Heart right ventricle (tissue), 16 donors: ENCODE measurements around the gene NR2C1. TPM values are rescaled to one million over a fixed set of nuclear protein-coding genes. Genes with fewer than 3 reads are reported as not detected.

Source experiments
- ATAC-seq, 8 donors: fragments of 200-7000 bp; cut with Tn5 transposase; one replicate each; pipeline ENCODE4 v1.9.1; 2020; ENCODE audit warnings: mild to moderate bottlenecking in 8 of 8, moderate library complexity in 8 of 8, moderate number of reproducible peaks in 1 of 8
- DNase-seq, 2 donors: peaks; one replicate each; pipeline ENCODE4 v3.0.0-alpha.2; 2020
- H3K27ac ChIP-seq, 10 donors: fragments of 200-600 bp; sonication (generic) in 2 of 10; one replicate each; pipeline versions ENCODE4 v1.5.0 to v1.8.0; 2020 to 2022; ENCODE audit warnings: mild to moderate bottlenecking in 3 of 10
- H3K27me3 ChIP-seq, 7 donors: fragments of 200-600 bp; one replicate each; pipeline ENCODE4 v1.8.0; 2021 to 2022; ENCODE audit warnings: mild to moderate bottlenecking in 2 of 7
- H3K36me3 ChIP-seq, 9 donors: fragments of 200-600 bp; sonication (generic) in 1 of 9; one replicate each; pipeline versions ENCODE4 v1.5.0 to v1.8.0; 2020 to 2022; ENCODE audit warnings: mild to moderate bottlenecking in 2 of 9
- H3K4me1 ChIP-seq, 9 donors: fragments of 200-600 bp; sonication (generic) in 1 of 9; one replicate each; pipeline versions ENCODE4 v1.5.0 to v1.8.0; 2020 to 2022; ENCODE audit warnings: mild to moderate bottlenecking in 4 of 9
- H3K4me3 ChIP-seq, 10 donors: fragments of 200-600 bp; sonication (generic) in 2 of 10; one replicate each; pipeline versions ENCODE4 v1.5.0 to v1.8.0; 2020 to 2022; ENCODE audit warnings: mild to moderate bottlenecking in 7 of 10, moderate library complexity in 2 of 10
- H3K9me3 ChIP-seq, 11 donors: fragments of 200-600 bp in 10 of 11; sonication (generic) in 2 of 11; one replicate each; pipeline versions ENCODE4 v1.5.0 to v1.8.0; 2013 to 2022; ENCODE audit warnings: mild to moderate bottlenecking in 2 of 11, control low read depth in 1 of 11, moderate library complexity in 1 of 11
- CTCF ChIP-seq, 9 donors: fragments of 200-600 bp; sonication (generic) in 2 of 9; IDR thresholded peaks; one replicate each; pipeline versions ENCODE4 v1.5.0 to v1.8.0; 2021 to 2022; ENCODE audit warnings: antibody characterized with exemption in 9 of 9, mild to moderate bottlenecking in 5 of 9, moderate library complexity in 1 of 9
- WGBS, 2 donors: extraction: QIAGEN DNeasy Blood & Tissue Kit; methylation state at CpG; one replicate each; pipeline ENCODE4 v1.1.7; 2013; ENCODE audit warnings: inconsistent platforms in 1 of 2; 5-methylcytosine and 5-hydroxymethylcytosine counted together
- intact Hi-C, 10 donors: fragments of 100-400 bp; cut with DNase I; formaldehyde crosslinking; loops; one replicate each; pipeline versions ENCODE4 v1.11.1 to v1.14.2; 2022
- polyA plus RNA-seq, 2 donors: library from polyadenylated mRNA; stranded (reverse); fragments of 200-250 nt; gene quantifications; one replicate each; pipeline ENCODE4 v1.2.3, GENCODE V29; 2013
- total RNA-seq, 10 donors: library from RNA; stranded (reverse); fragmentation: NEBNext Ultra II Directional in 3 of 10; extraction: Animal tissue kit (Norgen Biotek cat#: 25700) in 3 of 10; gene quantifications; one replicate each; pipeline versions ENCODE4 v1.2.1 to v1.2.4, GENCODE V29; 2021 to 2023
- donor health status: Arrhythmogenic right ventricular cardiomyopathy.
- donor health status: ischemic (EF 13 %, LVEDD 7.1; RV severe dilation, severe dysfunction).
- donor health status: healthy with polysubstance abuse.
- donor health status: DM: no; HTN: yes; CAD: no.
- donor health status: DM: no; HTN: no; CAD: no.
- donor health status: ischemic (EF 25% LVEDD 6.9; RV normal size, moderate dysfunction).
- donor health status: ischemic (EF 25% LVEDD 5.7; RV mildly dilated, moderate dysfunction).
- donor health status: healthy.
- donor health status: DM: yes; HTN: yes; CAD: no.
- donor health status: Ischemic cardiomyopathy.
- donor health status: ischemic (EF 35%, LVEDD 5.7; RV mildly dilated, moderate dysfunction).
- donor health status: nonischemic (EF 11% LVEDD 7.7; RV severe dilation, severe dysfunction).
- donor health status: DM: yes; HTN: yes; CAD: no.
- donor health status: PGD.
- donor health status: ischemic (EF 29% LVEDD 5.4; RV normal size, mild dysfunction).
- donor health status: nonischemic (EF 23%, LVEDD 6.1; RV moderate dilation, normal function).

NR2C1 gene
- total and polyA plus RNA-seq, 12 donors, result 11.3 to 189 (median 38.3) TPM

- no peak for ATAC-seq
- H3K27ac ChIP-seq, result no peak overlapping the region
These were observed 92.8 kb downstream of the NR2C1 start for GRCh38 chr12:94980577-94980976.

GRCh38 chr12:94979941-94980340 is 93.5 kb downstream of the NR2C1 start:
- Histone ChIP-seq H3K4me3 (no peak overlapping the region), H3K9me3 (no peaks in the 10 kb centered on the region), H3K36me3 (peaks cover 0 to 21% (median 7%) of the 10 kb centered on the region in 9 donors), H3K27ac (no peak overlapping the region), H3K4me1 (peaks cover 0 to 24% (median 14%) of the 10 kb centered on the region in 9 donors), H3K27me3 (no peaks in the 10 kb centered on the region)
- ATAC-seq (no peak), DNase-seq (no peak)
- 91 to 92% methylated on average over 4 of the region's 4 CpGs for WGBS, 2 donors
- TF ChIP-seq CTCF (IDR thresholded peaks at IDR 0.05), result no peak
- intact Hi-C loops, result loop anchor here in 1 of 10 donors (10.0 kb wide), 1 partner anchor 435 kb away; no protein-coding TSS in a partner anchor

More at GRCh38 chr12:94980577-94980976, 92.8 kb downstream of the NR2C1 start:
- TF ChIP-seq CTCF (IDR thresholded peaks at IDR 0.05), result peak in 5 of 9 donors; percentile 33 to 46 (median 34)
- DNase-seq, result no peak
- intact Hi-C loops, result loop anchor here in 1 of 10 donors (10.0 kb wide), 1 partner anchor 436 kb away; no protein-coding TSS in a partner anchor
- H3K4me3 ChIP-seq, result no peak overlapping the region
- H3K27me3 ChIP-seq, result no peaks in the 10 kb centered on the region
- H3K36me3 ChIP-seq, result peaks cover 0 to 21% (median 7%) of the 10 kb centered on the region in 9 donors
- H3K9me3 ChIP-seq, result no peaks in the 10 kb centered on the region
- 55 to 63% methylated on average over 4 of the region's 4 CpGs for WGBS, 2 donors
- peaks cover 0 to 24% (median 14%) of the 10 kb centered on the region in 9 donors for H3K4me1 ChIP-seq

- peak in 3 of 8 donors; percentile 29 to 35 (median 34) for ATAC-seq
- intact Hi-C loops, result no loop called here
- Histone ChIP-seq H3K27me3 (no peaks in the 10 kb centered on the region), H3K9me3 (no peaks in the 10 kb centered on the region), H3K36me3 (peaks cover 0 to 17% (median 0%) of the 10 kb centered on the region in 9 donors), H3K27ac (no peak overlapping the region), H3K4me3 (no peak overlapping the region), H3K4me1 (peaks cover 0 to 24% (median 12%) of the 10 kb centered on the region in 9 donors)
- WGBS, 2 donors, result 69 to 74% methylated on average over 4 of the region's 4 CpGs
- TF ChIP-seq CTCF (IDR thresholded peaks at IDR 0.05), result no peak
- DNase-seq, result no peak
These were observed 95.5 kb downstream of the NR2C1 start for GRCh38 chr12:94977766-94978468.

GRCh38 chr12:94973221-94973620 is 100.2 kb downstream of the NR2C1 start:
- WGBS, 2 donors, result 56 to 64% methylated on average over 5 of the region's 5 CpGs
- TF ChIP-seq CTCF (IDR thresholded peaks at IDR 0.05), result no peak
- Histone ChIP-seq H3K9me3 (no peaks in the 10 kb centered on the region), H3K4me3 (no peak overlapping the region), H3K27ac (no peak overlapping the region), H3K4me1 (peaks cover 0 to 13% (median 4%) of the 10 kb centered on the region in 9 donors), H3K36me3 (peaks cover 0 to 40% (median 9%) of the 10 kb centered on the region in 9 donors), H3K27me3 (no peaks in the 10 kb centered on the region)
- peak in 2 of 8 donors; percentile 35 to 58 for ATAC-seq
- DNase-seq, result no peak
- intact Hi-C loops, result no loop called here
